DMS53 treated with DMSO at 0.1 percent for 48 hours (cell line): ENCODE measurements around the gene TUBB4B.
"Not testable (repeated sequence)": the region's sequence is repeated elsewhere in the genome, so short reads cannot be mapped to it uniquely, and the experiment has no call there.

ENCODE experiments used
- DNase-seq: peaks from one replicate; lab custom pipeline; 2025; ENCODE audit not compliant: unreplicated experiment; lab: John Stamatoyannopoulos, UW

Gene TUBB4B

DNA sequence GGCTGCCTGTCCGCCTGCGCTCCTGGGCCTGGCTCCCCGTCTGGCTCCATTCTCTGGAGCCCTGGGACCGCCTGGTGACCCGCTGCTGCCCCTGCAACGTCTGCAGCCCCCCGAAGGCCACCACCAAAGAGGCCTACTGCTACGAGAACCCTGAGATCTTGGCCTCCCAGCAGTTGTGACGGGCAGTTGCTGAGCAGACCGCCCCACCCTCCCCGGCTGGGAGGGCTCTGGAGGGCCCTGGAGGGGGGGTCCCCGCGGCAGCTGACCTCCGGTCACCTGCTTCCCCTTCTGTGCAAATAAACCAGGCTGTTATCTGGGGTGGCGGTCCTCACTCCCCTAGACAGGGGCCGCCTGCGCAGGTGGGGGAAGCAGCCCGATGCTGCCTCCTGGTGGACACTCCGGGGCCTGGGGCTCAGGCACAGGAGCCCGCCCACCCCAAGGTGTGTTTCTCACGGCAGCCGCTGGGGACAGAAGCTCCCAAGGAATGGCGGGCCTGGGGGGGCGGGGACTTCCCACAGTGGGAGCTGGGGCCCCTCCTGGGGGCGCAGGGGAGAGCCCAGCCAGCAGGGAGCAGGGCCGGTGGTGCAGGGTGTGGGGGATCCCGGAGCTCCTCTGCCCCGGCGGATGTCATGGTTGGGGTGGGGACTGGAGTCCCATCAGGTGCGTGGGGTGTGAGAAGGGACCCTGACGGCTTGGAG lies 4.7 kb upstream of the TUBB4B start:
- DNase-seq = peak; percentile 70

DNA sequence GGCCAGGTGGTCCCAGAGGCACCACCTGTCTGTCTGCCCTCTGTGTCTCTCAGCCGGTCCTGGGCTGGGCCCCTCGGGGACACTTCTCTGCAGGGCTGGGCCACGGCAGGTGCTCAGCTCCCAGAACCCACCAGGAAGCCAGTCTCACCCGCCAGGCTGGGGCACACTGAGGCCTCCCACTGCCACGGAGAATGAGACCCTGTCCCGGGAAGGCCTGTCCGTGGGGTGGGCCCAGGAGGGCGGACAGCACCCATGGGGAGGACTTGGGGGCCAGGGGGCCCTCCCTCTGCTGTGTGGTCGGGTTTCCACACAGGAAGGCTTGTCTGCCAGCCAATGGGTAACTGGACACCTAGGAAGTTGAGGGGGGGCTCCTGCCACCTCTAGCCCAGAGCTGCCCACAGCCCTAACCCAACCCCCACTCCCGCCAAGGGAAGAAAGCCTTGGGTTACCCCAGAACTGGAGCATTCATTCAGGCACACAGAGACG lies 4.1 kb upstream of the TUBB4B start:
- DNase-seq = no peak

DNA sequence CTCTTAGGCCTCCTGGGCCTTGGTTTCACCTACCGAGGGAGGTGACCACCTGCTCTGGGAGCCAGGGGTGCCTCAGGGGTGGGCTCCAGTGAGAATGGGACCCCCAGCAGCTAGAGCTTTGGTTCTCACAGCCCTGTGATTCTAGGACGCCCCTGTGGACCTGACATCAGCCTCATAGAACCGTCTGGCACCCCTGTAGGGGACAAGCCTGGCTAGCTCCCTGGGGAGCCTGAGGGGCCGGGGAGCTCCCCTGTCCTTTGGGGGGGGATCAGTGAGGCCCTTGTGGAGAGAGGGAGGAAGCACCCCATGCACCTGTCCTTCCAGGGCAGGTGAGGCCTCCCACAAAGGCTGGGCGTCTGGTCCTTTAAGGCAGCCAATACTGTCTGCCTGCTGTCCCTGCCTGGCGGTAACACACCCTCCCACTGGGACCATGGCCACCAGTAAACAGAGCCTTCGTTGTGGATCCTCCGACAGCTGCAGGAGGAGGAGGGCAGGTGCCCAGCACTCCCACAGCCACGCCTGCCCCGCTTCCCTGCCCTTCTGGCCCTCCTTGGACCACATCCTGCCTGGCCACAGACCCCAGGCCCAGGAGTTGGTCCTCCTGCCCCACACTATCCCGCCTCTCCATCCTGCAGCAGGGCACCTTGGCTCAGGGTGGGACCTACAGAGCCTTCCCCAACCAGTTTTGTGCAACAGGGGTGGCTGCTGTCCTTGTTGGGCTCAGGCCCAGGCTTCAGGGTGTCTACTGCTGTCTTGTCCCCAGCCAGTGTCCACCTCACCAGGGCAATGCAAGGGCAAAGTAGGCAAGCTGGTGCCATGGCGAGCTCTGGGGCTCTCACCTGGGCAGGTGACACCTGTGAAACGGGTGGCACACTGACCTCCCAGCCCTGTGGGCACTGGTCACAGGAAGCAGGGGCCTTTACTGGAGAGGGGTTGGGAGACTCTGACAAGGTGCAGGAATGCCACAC lies 3.0 kb upstream of the TUBB4B start:
- DNase-seq = peak; percentile 77

DNA sequence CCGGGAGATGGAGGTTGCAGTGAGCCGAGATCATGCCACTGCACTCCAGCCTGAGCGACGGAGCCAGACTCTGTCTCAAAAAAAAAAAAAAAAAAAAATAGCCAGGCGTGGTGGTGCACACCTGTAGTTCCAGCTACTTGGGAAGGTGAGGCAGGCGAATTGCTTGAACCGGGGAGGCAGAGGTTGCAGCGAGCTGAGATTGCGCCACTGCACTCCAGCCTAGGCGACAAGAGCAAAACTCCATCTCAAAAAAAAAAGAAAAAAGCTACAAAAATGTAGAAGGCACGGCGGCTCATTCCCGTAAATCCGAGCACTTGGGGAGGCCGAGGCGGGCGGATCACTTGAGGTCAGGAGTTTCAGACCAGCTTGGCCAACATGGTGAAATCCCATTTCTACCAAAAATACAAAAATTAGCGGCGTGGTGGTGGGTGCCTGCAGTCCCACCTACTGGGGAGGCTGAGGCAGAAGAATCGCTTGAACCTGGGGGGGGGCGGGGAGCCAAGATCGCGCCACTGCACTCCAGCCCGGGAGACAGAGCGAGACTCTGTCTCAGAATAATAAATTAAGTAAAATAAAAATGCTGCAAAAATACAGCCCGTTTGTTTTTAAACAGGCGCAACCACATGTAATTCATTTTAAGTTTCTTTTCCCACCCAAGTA lies 1.4 kb upstream of the TUBB4B start:
- DNase-seq = not testable (repeated sequence)

DNA sequence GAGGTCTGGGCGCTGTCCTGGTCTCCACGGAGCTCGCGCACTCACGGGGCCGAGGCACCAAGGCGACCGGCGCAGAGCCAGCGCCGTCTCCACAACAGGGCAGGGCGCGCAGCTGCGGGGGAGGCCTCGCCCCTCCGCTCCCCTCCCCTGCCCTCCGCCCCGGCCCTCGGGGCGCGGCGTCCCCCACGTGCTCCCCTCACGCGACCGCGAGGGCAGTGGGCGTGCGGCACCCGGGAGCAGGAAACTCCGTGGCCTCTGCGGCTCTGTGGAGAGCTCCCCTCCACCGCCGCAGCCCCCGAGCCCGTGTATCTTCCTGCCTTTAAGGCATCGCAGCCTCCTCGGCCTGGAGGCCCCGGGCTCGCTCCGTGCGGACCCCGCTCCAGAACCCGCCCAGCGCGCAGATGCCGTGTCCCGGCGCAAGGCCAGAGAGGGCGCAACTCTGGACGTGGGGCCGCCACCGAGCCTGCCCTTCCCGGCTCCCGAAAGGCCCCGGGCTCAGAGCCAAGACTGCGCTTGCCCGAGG lies 708 bp upstream of the TUBB4B start:
- DNase-seq = no peak

DNA sequence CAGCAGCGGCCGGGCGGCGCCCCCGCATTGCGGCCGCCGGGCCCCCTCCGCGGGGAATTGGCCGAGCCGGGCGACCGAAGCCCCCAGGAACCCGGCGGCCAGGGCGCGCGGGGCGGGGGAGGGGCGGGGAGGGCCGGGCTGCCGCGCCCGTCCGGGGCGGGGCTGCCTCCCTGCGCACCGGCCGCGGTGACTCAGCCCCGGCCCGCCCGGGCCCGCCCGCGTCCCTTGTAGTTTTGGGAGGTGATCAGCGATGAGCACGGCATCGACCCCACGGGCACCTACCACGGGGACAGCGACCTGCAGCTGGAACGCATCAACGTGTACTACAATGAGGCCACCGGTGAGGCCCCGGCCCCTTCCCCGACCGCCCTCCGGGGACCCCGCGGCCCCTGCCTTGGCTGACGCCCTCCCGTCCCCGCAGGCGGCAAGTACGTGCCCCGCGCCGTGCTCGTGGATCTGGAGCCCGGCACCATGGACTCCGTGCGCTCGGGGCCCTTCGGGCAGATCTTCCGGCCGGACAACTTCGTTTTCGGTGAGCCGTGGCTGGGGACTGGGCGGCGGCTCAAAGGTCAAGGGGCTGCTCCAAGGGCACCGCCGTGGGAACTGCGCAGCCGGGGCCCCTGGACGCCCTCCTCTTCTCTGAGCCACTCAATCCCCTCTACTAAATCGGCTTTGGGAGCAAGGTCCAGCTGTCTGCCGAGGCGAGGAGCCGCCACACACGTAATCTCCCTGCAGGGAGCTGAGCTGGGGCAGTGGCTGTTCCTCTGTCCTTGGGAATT lies 592 bp downstream of the TUBB4B start:
- no peak for DNase-seq

DNA sequence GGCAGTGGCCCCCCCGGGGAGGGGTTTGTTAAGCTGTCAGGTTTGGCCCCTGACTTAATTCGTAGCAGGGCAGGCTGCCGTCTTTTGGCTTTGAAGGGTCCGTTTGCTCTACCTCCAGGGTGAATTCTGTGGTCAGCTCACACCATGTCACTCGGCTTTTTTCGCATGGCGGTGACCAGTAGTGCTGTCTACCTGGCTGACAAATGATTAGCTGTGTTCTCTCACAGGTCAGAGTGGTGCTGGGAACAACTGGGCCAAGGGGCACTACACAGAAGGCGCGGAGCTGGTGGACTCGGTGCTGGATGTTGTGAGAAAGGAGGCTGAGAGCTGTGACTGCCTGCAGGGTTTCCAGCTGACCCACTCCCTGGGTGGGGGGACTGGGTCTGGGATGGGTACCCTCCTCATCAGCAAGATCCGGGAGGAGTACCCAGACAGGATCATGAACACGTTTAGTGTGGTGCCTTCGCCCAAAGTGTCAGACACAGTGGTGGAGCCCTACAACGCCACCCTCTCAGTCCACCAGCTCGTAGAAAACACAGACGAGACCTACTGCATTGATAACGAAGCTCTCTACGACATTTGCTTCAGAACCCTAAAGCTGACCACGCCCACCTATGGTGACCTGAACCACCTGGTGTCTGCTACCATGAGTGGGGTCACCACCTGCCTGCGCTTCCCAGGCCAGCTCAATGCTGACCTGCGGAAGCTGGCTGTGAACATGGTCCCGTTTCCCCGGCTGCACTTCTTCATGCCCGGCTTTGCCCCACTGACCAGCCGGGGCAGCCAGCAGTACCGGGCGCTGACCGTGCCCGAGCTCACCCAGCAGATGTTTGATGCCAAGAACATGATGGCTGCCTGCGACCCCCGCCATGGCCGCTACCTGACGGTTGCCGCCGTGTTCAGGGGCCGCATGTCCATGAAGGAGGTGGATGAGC lies 1.4 kb downstream of the TUBB4B start:
- no peak for DNase-seq

DNA sequence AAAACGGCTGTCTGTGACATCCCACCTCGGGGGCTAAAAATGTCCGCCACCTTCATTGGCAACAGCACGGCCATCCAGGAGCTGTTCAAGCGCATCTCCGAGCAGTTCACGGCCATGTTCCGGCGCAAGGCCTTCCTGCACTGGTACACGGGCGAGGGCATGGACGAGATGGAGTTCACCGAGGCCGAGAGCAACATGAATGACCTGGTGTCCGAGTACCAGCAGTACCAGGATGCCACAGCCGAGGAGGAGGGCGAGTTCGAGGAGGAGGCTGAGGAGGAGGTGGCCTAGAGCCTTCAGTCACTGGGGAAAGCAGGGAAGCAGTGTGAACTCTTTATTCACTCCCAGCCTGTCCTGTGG lies 2.2 kb downstream of the TUBB4B start:
- not testable (repeated sequence) for DNase-seq

DNA sequence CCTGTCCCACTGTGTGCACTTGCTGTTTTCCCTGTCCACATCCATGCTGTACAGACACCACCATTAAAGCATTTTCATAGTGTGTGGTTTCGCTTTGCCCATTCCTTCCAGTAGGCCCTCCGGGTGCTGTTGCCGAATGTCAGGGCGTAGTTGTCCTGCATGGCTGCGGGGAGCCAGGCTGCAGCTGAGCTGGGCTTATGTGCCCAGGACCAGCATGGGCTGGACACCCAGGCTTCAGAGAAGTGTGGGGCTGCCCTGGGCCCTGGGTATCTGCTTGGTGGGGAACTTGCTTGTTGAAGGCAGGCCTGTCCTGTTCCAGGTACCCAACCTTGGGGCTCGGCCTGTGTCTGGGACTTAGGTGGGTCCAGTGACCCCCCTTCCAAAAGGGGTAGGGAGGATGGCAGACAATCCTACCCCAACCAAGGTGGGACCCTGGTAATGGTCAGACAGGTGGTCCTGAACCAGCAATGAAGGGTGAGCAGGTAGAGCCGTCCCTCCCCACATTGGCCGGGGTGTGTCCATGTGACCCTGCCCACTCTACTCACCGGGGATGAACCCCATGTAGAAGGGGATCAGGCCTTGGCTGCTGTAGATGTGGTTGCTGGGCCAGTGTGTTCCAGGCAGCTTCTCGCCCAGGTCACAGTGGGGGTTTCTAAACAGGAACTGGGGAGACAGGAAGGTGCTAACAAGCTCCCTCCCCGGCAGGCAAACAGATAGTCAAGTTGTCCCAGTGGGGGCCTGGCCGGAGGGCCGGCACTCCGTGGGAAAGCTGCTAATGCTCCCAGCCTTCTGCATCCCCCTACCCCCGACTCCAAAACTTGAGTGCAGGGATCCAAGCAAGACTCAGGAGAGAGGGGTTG lies 2.8 kb downstream of the TUBB4B start:
- no peak for DNase-seq

DNA sequence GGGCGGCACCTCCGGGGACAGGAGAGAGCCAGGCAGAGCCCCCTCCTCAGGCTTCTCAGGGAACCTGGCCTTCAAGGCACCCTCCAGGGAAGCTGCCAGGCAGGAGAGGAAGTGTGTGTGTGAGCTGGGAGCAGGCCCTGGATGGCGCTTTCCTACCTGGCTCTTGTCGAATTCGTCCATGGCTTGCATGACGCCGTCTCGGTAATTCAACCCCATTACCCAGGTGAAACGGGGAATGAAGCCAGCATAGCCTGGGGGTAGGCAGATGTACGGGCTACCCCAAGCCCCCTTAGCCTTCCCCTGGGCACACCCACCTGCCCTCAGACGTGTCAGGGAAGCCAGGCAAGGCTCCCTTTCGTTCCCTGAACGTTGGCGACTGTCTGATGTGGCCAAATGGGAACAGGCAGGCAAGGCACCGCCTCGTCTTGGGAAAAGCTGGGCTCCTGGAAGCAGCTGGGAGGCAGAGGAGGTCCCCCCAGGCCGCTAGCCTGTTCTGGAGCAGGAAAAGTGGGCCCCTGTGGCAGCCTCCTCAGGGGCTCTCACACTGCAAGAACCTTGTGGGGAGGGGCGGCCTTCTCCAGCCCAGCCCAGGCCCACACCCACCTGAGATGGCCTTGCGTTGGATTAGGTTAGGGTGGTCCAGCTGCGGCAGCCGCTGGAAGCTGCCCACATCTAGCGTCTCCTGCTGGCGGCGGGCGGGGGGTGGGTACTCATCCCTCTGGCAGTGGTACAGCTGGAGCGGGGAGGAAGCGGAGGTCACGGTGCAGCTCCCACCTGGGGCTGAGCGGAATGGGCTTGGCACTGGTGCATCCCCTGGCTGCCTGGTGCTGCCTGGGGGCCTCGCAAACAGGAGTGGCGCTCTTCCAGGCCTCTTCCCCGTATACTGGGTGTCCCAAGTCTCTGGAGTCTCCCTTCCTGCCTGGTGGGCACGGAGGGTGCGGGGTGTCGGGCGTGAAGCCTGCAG lies 3.7 kb downstream of the TUBB4B start:
- no peak for DNase-seq

DNA sequence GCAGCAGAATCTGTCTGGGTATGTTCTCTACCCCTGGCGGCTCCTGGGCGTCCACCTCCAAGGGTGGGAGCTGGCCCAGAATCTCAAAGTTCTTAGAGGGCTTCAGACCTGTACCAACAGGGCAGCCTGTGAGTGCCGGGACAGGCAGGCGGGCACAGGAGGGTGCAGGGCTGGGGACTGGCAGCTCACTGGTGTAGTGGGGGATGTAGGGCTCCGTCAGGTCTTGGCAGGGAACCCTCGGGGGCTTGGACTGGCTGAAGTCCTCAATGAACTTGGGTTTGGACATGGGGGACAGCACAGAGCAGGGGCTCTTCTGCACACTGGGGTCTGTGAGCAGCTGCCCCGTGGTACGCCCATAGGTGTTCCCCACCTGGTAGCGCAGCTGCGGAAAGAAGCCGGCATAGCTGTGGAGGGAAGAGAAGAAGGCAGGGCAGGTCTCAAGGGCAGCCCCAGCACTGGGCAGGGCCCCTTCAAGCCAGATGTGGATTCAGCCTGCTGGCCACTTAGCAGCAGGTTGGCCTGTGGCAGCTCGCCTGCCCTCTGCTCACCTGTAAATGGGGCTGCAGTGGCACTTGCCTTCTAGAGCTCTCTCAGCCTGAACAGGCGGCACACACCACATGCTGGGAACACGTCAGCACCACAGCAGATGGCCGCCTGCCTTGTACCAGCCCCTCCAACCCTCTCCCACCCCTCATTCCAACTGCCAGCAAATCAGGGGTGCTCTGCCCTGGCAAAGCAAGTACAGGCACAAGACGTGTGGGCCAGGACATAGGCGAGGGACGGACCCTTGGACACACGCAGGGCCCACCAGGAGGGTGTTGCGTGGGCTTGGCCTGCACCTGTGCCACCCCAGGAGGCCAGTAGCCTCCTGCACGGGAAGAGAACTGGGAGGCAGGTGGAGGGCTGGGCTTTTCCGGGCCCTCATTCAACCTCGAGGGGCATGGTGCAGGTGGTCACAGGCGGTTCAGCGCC lies 4.6 kb downstream of the TUBB4B start:
- no peak for DNase-seq

DNA sequence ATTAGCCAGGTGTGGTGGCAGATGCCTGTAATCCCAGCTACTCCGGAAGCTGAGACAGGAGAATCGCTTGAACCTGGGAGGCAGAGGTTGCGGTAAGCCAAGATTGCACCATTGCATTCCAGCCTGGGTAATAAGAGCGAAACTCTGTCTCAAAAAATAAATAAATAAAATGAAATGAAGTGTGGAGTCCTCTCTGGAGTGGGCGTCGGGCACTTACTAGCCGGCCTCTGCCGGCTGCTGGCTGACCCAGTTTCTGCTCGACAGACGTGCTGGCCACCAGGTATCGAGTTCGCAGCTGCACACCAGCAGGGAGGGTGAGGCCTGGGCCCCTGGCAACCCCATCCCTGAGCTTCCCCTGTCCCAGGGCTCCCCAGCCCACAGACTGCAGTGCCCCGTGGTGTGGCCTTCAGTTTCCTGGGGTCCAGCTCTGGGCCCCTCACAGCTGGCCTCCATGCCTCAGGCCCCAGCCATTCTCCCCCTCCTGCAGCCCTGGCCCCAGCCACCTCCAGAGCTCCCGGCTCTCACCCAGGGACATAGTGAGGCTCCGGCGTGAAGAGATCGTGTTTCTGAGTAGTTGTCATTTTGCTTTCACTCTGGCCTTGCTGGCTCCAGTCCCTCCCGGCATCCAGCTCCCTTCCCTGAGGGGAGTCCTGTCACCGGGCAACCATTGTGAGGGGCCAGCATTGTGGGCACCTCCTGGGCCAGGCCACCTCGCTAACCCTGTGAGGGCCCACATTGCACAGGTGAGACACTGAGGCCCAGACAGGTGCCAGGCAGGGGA lies 6.2 kb downstream of the TUBB4B start:
- DNase-seq = no peak

DNA sequence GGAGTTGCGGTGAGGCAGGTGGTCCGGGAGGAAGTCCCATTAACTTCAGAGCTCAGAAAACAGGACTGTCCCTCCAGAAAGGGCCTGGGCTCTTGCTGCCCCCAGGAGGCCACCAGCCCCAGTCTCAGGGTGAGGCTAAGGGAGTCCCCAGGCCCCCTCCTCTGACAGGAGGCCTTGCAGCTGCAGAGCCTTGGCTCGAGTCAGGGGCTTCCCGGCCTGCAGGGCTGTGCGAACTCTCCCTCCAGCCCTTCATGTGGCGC lies 6.8 kb downstream of the TUBB4B start:
- DNase-seq = no peak

DNA sequence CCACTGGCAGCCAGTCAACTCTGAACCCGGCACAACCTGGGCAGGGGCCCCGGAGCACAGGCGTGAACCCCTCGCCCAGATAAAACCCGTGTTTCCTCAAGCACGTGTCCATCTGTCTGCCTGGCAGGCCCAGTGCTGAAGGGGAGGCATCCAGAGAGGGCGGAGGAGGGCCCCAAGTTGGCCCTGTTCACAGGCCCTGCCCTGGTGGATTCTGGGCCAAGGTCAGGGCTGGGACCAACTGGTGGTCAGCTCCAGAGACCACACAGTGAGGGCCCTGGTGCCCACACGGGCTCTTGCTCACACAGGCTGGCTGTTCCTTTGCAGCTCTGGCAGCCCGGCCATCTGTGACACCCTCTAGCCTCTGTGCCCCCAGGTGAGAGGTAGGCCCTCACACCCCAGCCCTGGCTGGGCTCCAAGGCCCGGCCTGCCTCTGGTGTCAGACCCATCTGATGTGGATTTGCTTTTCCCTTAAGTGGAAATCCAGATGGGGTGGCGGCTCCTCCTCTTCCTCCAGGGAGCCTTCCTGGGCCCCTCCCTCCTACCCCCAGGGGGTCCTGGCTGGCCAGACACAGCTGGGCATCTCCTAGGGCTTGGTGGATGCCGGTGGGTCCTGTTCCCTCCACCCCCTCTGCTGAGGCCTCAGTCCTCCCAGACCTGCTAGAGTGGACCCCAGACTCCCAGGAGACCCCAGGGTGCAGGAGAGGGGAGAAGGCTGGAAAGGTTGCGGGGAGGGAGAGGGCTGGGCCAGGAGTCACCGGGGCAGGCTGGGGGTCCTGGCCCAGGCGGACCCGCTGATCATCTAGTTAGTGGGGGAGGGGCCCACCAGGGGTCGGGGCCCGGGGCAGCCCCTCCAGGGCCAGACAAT lies 9.5 kb downstream of the TUBB4B start:
- DNase-seq = no peak

DNA sequence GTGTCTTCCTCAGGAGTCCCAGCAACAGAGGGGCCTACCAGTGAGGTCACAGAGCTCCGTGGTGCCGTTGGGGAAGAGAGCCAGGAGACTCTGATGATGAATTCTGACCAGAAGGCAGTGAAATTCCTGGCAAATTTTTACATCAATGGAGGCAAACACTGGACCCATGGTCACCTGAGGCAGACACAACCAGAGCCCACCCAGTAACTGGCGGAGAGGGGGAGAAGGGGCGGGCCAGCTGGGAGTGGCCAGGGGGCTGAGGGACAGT lies 10.0 kb downstream of the TUBB4B start, which contains the start of gene STPG3:
STPG3 (plus strand) TSS at position 93 of the 268 bp plus-strand sequence; CDS start at position 94, 1 bp downstream.
- DNase-seq = no peak
